HepG2 (cell line): ENCODE measurements around the gene MPI. TPM values are rescaled to one million over a fixed set of nuclear protein-coding genes. Genes with fewer than 3 reads are reported as not detected.
A peak's percentile ranks its signal among the peaks of the same experiment; 100 is the strongest.

Experiments used
- FOXA3 ChIP-seq: IDR thresholded peaks from 2 replicates; pipeline ENCODE4 v1.6.1; 2016; ENCODE audit warnings: missing genetic modification reagents, missing compliant biosample characterization
- GATAD2A ChIP-seq: IDR thresholded peaks from 2 replicates; pipeline ENCODE4 v1.6.1; 2016
- KMT2A ChIP-seq: sonication (generic); formaldehyde crosslinking; IDR thresholded peaks from 2 replicates; pipeline ENCODE4 v1.4.0; 2020; ENCODE audit warnings: missing genetic modification reagents
- NCOR1 ChIP-seq: fragments of 200-600 bp; sonication (generic); IDR thresholded peaks from 2 replicates; pipeline ENCODE4 v1.7.0; 2017; ENCODE audit warnings: antibody characterized with exemption, low read length, borderline replicate concordance
- POGZ ChIP-seq: sonication (generic); formaldehyde crosslinking; IDR thresholded peaks from 2 replicates; pipeline ENCODE4 v1.4.0; 2020; ENCODE audit warnings: mild to moderate bottlenecking, missing genetic modification reagents
- RXRA ChIP-seq: sonication (generic); formaldehyde crosslinking; IDR thresholded peaks from 2 replicates; pipeline ENCODE4 v1.5.1; 2020; ENCODE audit warnings: missing genetic modification reagents
- SAFB2 ChIP-seq: sonication (generic); formaldehyde crosslinking; IDR thresholded peaks from 2 replicates; pipeline ENCODE4 v1.5.1; 2020; ENCODE audit warnings: missing genetic modification reagents, low read depth, mild to moderate bottlenecking, borderline replicate concordance
- SP4 ChIP-seq: sonication (generic); formaldehyde crosslinking; IDR thresholded peaks from 2 replicates; pipeline ENCODE4 v1.8.1; 2023; ENCODE audit warnings: mild to moderate bottlenecking, missing genetic modification reagents
- STAG1 ChIP-seq: sonication (generic); formaldehyde crosslinking; IDR thresholded peaks from 2 replicates; pipeline ENCODE4 v1.4.0; 2020; ENCODE audit warnings: missing genetic modification reagents
- TEF ChIP-seq: sonication (generic); formaldehyde crosslinking; IDR thresholded peaks from 2 replicates; pipeline ENCODE4 v1.5.0; 2020; ENCODE audit warnings: missing genetic modification reagents
- ZC3H13 ChIP-seq: sonication (generic); formaldehyde crosslinking; IDR thresholded peaks from 2 replicates; pipeline ENCODE4 v1.8.1; 2023; ENCODE audit warnings: mild to moderate bottlenecking, missing genetic modification reagents, moderate library complexity
- ZFP62 ChIP-seq: sonication (generic); formaldehyde crosslinking; IDR thresholded peaks from 2 replicates; pipeline ENCODE4 v1.4.0; 2020; ENCODE audit warnings: missing genetic modification reagents
- ZNF232 ChIP-seq: sonication (generic); formaldehyde crosslinking; IDR thresholded peaks from 2 replicates; pipeline ENCODE4 v1.4.0; 2020; ENCODE audit warnings: missing genetic modification reagents, borderline replicate concordance
- ZNF761 ChIP-seq: sonication (generic); formaldehyde crosslinking; conservative IDR thresholded peaks from 2 replicates; pipeline ENCODE4 v1.4.0; 2020; ENCODE audit warnings: mild to moderate bottlenecking, missing genetic modification reagents
- ZNF782 ChIP-seq: sonication (generic); formaldehyde crosslinking; IDR thresholded peaks from 2 replicates; pipeline ENCODE4 v1.4.0; 2020; ENCODE audit warnings: missing genetic modification reagents, mild to moderate bottlenecking, borderline replicate concordance
- ZNF788 ChIP-seq: sonication (generic); formaldehyde crosslinking; IDR thresholded peaks from 2 replicates; pipeline ENCODE4 v1.5.0; 2020; ENCODE audit warnings: mild to moderate bottlenecking, missing genetic modification reagents, borderline replicate concordance
- polyA plus RNA-seq, 8 experiments: library from polyadenylated mRNA; depleted of rRNA in 3 of 8; stranded (reverse) in 7 of 8; unstranded in 1 of 8; fragments of >200 nt; fragmentation: Illumina TruSeq in 4 of 8; extraction: Trizol in 4 of 8; gene quantifications; 2 replicates each; pipeline versions ENCODE4 v1.2.1 to v1.2.3, GENCODE V29; 2011 to 2016; ENCODE audit warnings: low read depth in 4 of 8, missing spikeins in 1 of 8, mixed read lengths in 1 of 8; ENCODE audit not compliant: insufficient read depth in 1 of 8
- total RNA-seq, 5 experiments: library from RNA; depleted of rRNA; stranded (reverse); fragments of >200 nt; fragmentation: Illumina TruSeq; extraction: Trizol; gene quantifications; 2 replicates each; pipeline ENCODE4 v1.2.3, GENCODE V29; 2016; ENCODE audit warnings: low read depth in 1 of 5
- TF ChIP-seq, protein P1 (sequence below): sonication (generic); formaldehyde crosslinking; IDR thresholded peaks from 2 replicates; pipeline ENCODE4 v1.8.0; 2022; ENCODE audit warnings: missing genetic modification reagents, mild to moderate bottlenecking, moderate library complexity, borderline replicate concordance
- TF ChIP-seq, protein P2 (sequence below): sonication (generic); formaldehyde crosslinking; conservative IDR thresholded peaks from 2 replicates; pipeline ENCODE4 v1.4.0; 2020; ENCODE audit warnings: missing genetic modification reagents
- TF ChIP-seq, protein P3 (sequence below): sonication (generic); formaldehyde crosslinking; IDR thresholded peaks from 2 replicates; pipeline ENCODE4 v1.8.0; 2022; ENCODE audit warnings: mild to moderate bottlenecking, missing genetic modification reagents, moderate library complexity
- TF ChIP-seq, protein P4 (sequence below): sonication (generic); formaldehyde crosslinking; conservative IDR thresholded peaks from 2 replicates; pipeline ENCODE4 v1.4.0; 2020; ENCODE audit warnings: mild to moderate bottlenecking, missing genetic modification reagents, moderate library complexity
- TF ChIP-seq, protein P5 (sequence below): sonication (generic); formaldehyde crosslinking; IDR thresholded peaks from 2 replicates; pipeline ENCODE4 v1.8.1; 2023; ENCODE audit warnings: mild to moderate bottlenecking, missing genetic modification reagents

Gene MPI
- total and polyA plus RNA-seq, 2 of the 13 experiments (the other 11 are each of a cell fraction or from before 2014, with no cell fraction given), result 36.9 to 63.5 TPM

- TF ChIP-seq, protein P1, sequence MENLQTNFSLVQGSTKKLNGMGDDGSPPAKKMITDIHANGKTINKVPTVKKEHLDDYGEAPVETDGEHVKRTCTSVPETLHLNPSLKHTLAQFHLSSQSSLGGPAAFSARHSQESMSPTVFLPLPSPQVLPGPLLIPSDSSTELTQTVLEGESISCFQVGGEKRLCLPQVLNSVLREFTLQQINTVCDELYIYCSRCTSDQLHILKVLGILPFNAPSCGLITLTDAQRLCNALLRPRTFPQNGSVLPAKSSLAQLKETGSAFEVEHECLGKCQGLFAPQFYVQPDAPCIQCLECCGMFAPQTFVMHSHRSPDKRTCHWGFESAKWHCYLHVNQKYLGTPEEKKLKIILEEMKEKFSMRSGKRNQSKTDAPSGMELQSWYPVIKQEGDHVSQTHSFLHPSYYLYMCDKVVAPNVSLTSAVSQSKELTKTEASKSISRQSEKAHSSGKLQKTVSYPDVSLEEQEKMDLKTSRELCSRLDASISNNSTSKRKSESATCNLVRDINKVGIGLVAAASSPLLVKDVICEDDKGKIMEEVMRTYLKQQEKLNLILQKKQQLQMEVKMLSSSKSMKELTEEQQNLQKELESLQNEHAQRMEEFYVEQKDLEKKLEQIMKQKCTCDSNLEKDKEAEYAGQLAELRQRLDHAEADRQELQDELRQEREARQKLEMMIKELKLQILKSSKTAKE, result no peak
- TF ChIP-seq, protein P2, sequence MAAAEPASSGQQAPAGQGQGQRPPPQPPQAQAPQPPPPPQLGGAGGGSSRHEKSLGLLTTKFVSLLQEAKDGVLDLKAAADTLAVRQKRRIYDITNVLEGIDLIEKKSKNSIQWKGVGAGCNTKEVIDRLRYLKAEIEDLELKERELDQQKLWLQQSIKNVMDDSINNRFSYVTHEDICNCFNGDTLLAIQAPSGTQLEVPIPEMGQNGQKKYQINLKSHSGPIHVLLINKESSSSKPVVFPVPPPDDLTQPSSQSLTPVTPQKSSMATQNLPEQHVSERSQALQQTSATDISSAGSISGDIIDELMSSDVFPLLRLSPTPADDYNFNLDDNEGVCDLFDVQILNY (CRISPR knock-in tag), result no peak
- TF ChIP-seq ZNF782 (CRISPR knock-in tag), result no peak
- TF ChIP-seq ZNF761 (CRISPR knock-in tag), result no peak
- TF ChIP-seq RXRA, result no peak
- TF ChIP-seq KMT2A (CRISPR knock-in tag), result no peak
- no peak for TF ChIP-seq ZFP62 (CRISPR knock-in tag)
- TF ChIP-seq, protein P3, sequence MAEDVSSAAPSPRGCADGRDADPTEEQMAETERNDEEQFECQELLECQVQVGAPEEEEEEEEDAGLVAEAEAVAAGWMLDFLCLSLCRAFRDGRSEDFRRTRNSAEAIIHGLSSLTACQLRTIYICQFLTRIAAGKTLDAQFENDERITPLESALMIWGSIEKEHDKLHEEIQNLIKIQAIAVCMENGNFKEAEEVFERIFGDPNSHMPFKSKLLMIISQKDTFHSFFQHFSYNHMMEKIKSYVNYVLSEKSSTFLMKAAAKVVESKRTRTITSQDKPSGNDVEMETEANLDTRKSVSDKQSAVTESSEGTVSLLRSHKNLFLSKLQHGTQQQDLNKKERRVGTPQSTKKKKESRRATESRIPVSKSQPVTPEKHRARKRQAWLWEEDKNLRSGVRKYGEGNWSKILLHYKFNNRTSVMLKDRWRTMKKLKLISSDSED, result no peak
- no peak for TF ChIP-seq POGZ (CRISPR knock-in tag)
- no peak for TF ChIP-seq ZNF232 (CRISPR knock-in tag)
- TF ChIP-seq, protein P4, sequence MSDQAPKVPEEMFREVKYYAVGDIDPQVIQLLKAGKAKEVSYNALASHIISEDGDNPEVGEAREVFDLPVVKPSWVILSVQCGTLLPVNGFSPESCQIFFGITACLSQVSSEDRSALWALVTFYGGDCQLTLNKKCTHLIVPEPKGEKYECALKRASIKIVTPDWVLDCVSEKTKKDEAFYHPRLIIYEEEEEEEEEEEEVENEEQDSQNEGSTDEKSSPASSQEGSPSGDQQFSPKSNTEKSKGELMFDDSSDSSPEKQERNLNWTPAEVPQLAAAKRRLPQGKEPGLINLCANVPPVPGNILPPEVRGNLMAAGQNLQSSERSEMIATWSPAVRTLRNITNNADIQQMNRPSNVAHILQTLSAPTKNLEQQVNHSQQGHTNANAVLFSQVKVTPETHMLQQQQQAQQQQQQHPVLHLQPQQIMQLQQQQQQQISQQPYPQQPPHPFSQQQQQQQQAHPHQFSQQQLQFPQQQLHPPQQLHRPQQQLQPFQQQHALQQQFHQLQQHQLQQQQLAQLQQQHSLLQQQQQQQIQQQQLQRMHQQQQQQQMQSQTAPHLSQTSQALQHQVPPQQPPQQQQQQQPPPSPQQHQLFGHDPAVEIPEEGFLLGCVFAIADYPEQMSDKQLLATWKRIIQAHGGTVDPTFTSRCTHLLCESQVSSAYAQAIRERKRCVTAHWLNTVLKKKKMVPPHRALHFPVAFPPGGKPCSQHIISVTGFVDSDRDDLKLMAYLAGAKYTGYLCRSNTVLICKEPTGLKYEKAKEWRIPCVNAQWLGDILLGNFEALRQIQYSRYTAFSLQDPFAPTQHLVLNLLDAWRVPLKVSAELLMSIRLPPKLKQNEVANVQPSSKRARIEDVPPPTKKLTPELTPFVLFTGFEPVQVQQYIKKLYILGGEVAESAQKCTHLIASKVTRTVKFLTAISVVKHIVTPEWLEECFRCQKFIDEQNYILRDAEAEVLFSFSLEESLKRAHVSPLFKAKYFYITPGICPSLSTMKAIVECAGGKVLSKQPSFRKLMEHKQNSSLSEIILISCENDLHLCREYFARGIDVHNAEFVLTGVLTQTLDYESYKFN (CRISPR knock-in tag), result no peak
- TF ChIP-seq ZNF788 (CRISPR knock-in tag), result no peak
- TF ChIP-seq NCOR1, result no peak
- no peak for TF ChIP-seq TEF (CRISPR knock-in tag)
- TF ChIP-seq STAG1 (CRISPR knock-in tag), result peak; percentile 41
- TF ChIP-seq GATAD2A (CRISPR knock-in tag), result peak; percentile 38; the same call in 1 of the 2 replicates
- peak; percentile 27; the same call in 1 of the 2 replicates for TF ChIP-seq FOXA3 (CRISPR knock-in tag)
- no peak for TF ChIP-seq SP4
- no peak for TF ChIP-seq ZC3H13 (CRISPR knock-in tag)
- no peak for TF ChIP-seq SAFB2 (CRISPR knock-in tag)
- TF ChIP-seq, protein P5, sequence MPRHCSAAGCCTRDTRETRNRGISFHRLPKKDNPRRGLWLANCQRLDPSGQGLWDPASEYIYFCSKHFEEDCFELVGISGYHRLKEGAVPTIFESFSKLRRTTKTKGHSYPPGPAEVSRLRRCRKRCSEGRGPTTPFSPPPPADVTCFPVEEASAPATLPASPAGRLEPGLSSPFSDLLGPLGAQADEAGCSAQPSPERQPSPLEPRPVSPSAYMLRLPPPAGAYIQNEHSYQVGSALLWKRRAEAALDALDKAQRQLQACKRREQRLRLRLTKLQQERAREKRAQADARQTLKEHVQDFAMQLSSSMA (CRISPR knock-in tag), result no peak
These were observed 11.8 kb downstream of the MPI start (continued) for GRCh38 chr15:74901612-74902063.
